Stomach smooth muscle (tissue), 2 donors: Measurements from ENCODE around the gene NADSYN1.
"Not testable (repeated sequence)": the region's sequence is repeated elsewhere in the genome, so short reads cannot be mapped to it uniquely, and the experiment has no call there.

Experiments used
- H3K27ac ChIP-seq: one replicate; pipeline ENCODE4 v1.7.0; 2013; ENCODE audit warnings: mild to moderate bottlenecking, low read length, inconsistent platforms
- H3K27me3 ChIP-seq, 2 donors: one replicate each; pipeline ENCODE4 v1.7.0; 2013; ENCODE audit warnings: low read length in 2 of 2; ENCODE audit not compliant: insufficient read depth in 2 of 2, control insufficient read depth in 1 of 2
- H3K36me3 ChIP-seq, 2 donors: one replicate each; pipeline ENCODE4 v1.7.0; 2013; ENCODE audit warnings: low read length in 2 of 2; ENCODE audit not compliant: control insufficient read depth in 2 of 2, insufficient read depth in 2 of 2
- H3K4me1 ChIP-seq: one replicate; pipeline ENCODE4 v1.7.0; 2013; ENCODE audit warnings: low read length; ENCODE audit not compliant: control insufficient read depth, insufficient read depth
- H3K4me3 ChIP-seq, 2 donors: one replicate each; pipeline ENCODE4 v1.7.0; 2013; ENCODE audit warnings: low read length in 2 of 2
- H3K9ac ChIP-seq, 2 donors: one replicate each; pipeline ENCODE4 v1.7.0; 2013; ENCODE audit warnings: low read length in 2 of 2, mild to moderate bottlenecking in 1 of 2
- H3K9me3 ChIP-seq, 2 donors: one replicate each; pipeline ENCODE4 v1.7.0; 2013; ENCODE audit warnings: low read length in 2 of 2; ENCODE audit not compliant: control insufficient read depth in 2 of 2
- donor health status: healthy.
- donor health status: Pancreatic carcinoma.

The NADSYN1 gene

DNA sequence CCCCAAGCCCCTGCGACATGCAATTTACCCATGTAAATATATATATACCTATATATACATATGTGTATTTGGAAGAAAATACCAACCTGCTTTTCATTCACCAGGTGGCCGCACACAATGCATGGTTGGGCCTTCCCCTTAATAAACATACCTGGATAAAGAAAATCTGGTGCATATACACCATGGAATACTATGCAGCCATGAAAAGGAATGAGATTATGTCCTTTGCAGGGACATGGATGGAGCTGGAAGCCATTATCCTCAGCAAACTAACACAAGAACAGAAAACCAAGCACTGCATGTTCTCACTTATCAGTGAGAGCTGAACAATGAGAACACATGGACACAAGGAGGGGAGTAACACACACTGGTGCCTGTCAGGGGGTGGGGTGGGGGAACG, 30.7 kb upstream of the NADSYN1 start:
- H3K9me3 ChIP-seq, H3K9ac ChIP-seq, H3K4me3 ChIP-seq, H3K27me3 ChIP-seq, H3K36me3 ChIP-seq, H3K27ac ChIP-seq, H3K4me1 ChIP-seq: not testable (repeated sequence)

DNA sequence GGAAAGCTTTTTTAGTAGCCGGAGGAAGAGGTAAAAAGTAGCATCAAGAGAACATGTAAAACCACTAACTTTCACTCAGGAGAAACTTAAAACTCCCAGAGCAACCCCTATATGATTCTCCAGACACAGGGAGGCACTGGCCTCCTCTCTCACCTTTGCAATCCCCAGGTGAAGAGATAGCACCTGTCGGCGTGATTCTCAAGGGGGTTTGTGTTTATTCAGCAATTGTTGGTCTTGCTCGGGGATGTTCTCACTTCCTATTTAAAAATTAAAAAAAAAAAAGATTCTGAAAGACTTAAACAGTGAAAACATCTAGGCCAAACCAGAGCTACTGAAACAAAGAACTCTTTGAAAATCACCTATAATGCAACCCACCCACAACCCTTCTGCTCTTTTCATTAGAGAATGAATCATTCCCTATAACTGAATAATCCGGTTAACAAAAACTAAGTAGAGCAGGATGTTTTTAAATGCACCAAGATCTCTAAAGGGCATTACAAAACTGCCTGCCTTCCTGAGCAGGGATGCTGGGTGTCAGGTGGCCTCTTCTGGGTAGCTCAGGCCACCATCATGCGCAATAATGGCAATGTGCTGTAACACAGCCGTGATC, 29.7 kb upstream of the NADSYN1 start:
- H3K27me3 ChIP-seq, result peaks cover 0 to 2% of the 10 kb centered on the region in 2 donors
- H3K27ac ChIP-seq, result no peak overlapping the region
- peaks cover 2% of the 10 kb centered on the region for H3K4me1 ChIP-seq
- H3K9me3 ChIP-seq, result peaks cover 4 to 7% of the 10 kb centered on the region in 2 donors
- H3K36me3 ChIP-seq, result no peaks in the 10 kb centered on the region
- no peak overlapping the region for H3K4me3 ChIP-seq
- no peak overlapping the region for H3K9ac ChIP-seq

DNA sequence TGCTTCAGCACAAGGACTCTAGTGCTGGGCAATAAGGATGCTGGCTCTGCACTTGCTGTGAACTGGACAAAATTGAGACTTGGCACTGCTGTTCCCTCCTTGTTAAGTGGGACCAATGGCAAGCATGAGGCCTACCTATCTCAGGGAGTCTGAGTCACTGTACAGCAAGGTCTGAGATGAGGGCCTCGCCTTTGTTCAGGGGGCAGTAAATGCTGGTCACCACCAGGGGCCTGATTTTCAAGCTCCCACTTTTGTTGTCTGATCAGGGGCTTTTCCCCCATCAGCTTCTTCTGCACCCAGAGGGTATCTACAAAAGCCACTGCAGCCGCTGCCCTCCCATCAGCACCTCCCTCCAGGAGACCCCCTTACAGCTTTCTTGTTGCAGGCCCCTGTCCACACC, 27.6 kb upstream of the NADSYN1 start:
- no peaks in the 10 kb centered on the region for H3K36me3 ChIP-seq
- peaks cover 0 to 4% of the 10 kb centered on the region in 2 donors for H3K27me3 ChIP-seq
- no peak overlapping the region for H3K27ac ChIP-seq
- no peaks in the 10 kb centered on the region for H3K4me1 ChIP-seq
- no peak overlapping the region for H3K9ac ChIP-seq
- peaks cover 4 to 7% of the 10 kb centered on the region in 2 donors for H3K9me3 ChIP-seq
- H3K4me3 ChIP-seq, result no peak overlapping the region

DNA sequence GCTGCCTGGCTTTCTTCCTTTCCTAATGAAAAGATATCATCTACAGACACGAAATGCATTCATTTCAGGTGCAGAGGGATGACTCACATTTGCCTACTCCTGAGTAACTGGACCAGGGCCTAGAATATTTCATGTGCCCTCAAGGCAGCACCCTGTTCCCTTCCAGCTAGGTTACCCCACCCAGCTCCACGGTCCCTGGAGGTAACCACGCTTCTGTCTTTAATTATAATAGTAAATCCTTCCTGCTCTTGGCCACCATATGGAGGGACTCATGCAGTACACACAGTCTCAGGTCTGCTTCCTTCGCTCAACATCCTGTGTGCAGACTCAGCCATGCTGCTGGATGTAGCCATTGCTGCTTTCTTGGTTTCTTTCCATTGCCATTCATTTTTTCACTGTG, 27.1 kb upstream of the NADSYN1 start:
- Histone ChIP-seq H3K9ac (no peak overlapping the region), H3K36me3 (no peaks in the 10 kb centered on the region), H3K4me1 (no peaks in the 10 kb centered on the region), H3K9me3 (peaks cover 4 to 7% of the 10 kb centered on the region in 2 donors), H3K27ac (no peak overlapping the region), H3K27me3 (peaks cover 0 to 4% of the 10 kb centered on the region in 2 donors), H3K4me3 (no peak overlapping the region)

DNA sequence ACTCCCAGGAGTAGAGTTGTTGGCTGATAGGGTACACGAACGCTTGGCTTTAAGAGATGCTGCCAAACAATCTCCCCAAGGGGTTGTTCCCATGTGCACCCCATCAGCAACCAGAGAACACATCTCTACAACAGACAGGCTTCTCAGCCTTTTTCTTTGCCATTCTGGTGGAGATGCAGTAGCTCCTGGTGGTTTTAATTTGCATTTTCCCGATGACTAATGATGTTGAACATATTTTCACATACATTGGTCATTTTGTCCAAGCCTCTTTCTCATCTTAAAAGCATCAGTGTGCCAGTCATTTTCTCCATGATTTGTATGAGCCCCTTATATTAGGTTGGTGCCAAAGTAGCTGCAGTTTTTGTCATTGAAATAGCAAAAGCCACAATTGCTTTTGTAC, 26.6 kb upstream of the NADSYN1 start:
- peaks cover 0 to 2% of the 10 kb centered on the region in 2 donors for H3K27me3 ChIP-seq
- H3K36me3 ChIP-seq, result no peaks in the 10 kb centered on the region
- H3K4me1 ChIP-seq, result no peaks in the 10 kb centered on the region
- H3K4me3 ChIP-seq, result no peak overlapping the region
- H3K9ac ChIP-seq, result no peak overlapping the region
- peaks cover 4 to 7% of the 10 kb centered on the region in 2 donors for H3K9me3 ChIP-seq
- H3K27ac ChIP-seq, result no peak overlapping the region

DNA sequence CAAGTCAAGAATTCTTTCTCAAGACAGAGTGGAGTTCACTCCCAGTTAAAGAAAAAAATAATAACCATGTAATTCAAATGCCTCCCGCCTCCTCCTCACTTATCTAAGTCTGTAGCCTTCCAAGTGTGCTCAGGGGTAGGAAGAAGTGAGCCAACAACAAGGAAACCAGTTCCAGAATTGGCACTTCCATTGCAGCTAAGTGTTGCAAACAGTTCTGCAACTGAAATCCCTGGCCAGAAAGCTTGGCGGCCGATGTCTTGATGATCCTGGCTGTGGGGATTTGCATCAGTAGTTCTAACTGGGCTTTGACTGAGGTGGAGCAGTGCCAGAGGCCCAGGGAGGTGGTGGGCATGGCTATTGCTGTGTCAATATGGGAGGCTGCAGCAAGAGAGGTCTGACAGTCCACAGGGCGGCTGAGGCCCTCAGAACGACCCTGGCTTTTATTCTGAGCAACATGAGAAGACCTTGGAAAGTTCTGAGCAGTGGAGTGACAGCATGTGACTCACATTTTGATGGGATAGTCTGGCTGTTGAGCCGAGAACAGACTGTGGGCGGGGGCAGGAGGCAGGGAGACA, 24.1 kb upstream of the NADSYN1 start:
- H3K9ac ChIP-seq, result no peak overlapping the region
- H3K27ac ChIP-seq, result no peak overlapping the region
- H3K4me1 ChIP-seq, result no peaks in the 10 kb centered on the region
- peaks cover 4 to 7% of the 10 kb centered on the region in 2 donors for H3K9me3 ChIP-seq
- H3K4me3 ChIP-seq, result no peak overlapping the region
- no peaks in the 10 kb centered on the region for H3K36me3 ChIP-seq
- H3K27me3 ChIP-seq, result peaks cover 0 to 2% of the 10 kb centered on the region in 2 donors

DNA sequence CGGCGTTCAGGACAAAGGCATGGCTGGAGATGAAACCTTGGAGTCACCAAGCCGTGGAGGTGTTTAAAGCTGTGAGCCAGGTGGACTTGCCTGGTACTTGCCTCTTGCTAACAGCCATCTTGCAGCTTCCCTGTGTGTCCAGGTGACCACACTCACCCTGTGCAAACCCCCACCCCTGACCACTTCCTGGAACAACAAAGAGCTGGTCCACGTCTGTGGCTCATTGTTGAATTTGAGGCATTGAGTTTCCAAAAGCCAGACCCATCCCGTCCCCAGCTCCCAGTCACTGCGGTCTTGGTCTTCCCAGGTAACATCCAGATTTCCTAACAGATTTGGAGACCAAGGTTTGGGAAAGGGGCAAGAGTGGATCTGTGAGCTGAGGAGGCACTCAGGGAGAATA, 23.3 kb upstream of the NADSYN1 start:
- H3K4me1 ChIP-seq, result no peaks in the 10 kb centered on the region
- no peak overlapping the region for H3K27ac ChIP-seq
- no peak overlapping the region for H3K9ac ChIP-seq
- H3K9me3 ChIP-seq, result peaks cover 4 to 7% of the 10 kb centered on the region in 2 donors
- H3K27me3 ChIP-seq, result peaks cover 0 to 2% of the 10 kb centered on the region in 2 donors
- no peak overlapping the region for H3K4me3 ChIP-seq
- no peaks in the 10 kb centered on the region for H3K36me3 ChIP-seq

DNA sequence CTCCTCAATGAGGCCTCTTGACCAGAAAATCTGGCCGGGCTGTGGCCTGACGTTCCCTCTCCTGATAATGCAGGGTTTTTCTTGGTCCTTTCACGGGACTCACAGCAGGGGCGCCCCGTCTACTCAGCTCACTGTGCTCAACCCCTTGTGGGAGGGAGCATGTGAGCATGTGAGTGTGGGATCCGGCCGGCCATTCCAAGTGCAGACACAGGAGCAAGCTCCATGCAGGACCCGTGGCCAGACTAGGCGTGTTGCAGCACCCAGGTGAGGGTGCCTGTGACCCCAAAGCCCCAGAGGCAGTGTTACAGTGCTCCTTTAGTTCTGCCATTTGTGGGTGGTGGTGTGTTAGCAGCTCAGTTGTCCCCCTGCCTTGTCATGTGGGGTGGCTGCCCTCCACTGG, 22.8 kb upstream of the NADSYN1 start:
- H3K27ac ChIP-seq, result no peak overlapping the region
- H3K27me3 ChIP-seq, result peaks cover 0 to 2% of the 10 kb centered on the region in 2 donors
- H3K36me3 ChIP-seq, result no peaks in the 10 kb centered on the region
- no peaks in the 10 kb centered on the region for H3K4me1 ChIP-seq
- H3K9ac ChIP-seq, result no peak overlapping the region
- H3K4me3 ChIP-seq, result no peak overlapping the region
- H3K9me3 ChIP-seq, result peaks cover 4 to 7% of the 10 kb centered on the region in 2 donors

DNA sequence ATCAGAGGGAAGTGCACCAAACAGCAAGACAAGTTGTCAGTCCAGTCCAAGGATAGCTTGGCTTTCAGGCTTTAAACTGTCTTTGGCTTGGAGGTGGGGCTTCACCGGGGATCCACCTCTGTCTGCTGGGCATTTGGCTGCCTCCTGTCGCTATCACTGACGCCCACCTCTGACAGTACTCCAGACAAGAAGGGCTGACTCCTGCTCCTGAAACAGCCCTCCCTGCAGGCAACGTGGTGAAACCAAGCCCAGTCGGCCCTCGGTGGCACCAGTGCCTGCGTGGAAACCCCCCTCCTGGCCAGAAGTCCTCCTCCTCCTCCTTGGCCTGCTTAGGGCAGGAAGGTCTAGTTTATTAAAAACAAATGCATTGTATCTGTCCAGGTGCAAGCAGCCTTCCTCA, 21.7 kb upstream of the NADSYN1 start:
- H3K27ac ChIP-seq, result no peak overlapping the region
- no peaks in the 10 kb centered on the region for H3K4me1 ChIP-seq
- H3K4me3 ChIP-seq, result no peak overlapping the region
- no peak overlapping the region for H3K9ac ChIP-seq
- peaks cover 4 to 7% of the 10 kb centered on the region in 2 donors for H3K9me3 ChIP-seq
- peaks cover 0 to 2% of the 10 kb centered on the region in 2 donors for H3K27me3 ChIP-seq
- H3K36me3 ChIP-seq, result no peaks in the 10 kb centered on the region

DNA sequence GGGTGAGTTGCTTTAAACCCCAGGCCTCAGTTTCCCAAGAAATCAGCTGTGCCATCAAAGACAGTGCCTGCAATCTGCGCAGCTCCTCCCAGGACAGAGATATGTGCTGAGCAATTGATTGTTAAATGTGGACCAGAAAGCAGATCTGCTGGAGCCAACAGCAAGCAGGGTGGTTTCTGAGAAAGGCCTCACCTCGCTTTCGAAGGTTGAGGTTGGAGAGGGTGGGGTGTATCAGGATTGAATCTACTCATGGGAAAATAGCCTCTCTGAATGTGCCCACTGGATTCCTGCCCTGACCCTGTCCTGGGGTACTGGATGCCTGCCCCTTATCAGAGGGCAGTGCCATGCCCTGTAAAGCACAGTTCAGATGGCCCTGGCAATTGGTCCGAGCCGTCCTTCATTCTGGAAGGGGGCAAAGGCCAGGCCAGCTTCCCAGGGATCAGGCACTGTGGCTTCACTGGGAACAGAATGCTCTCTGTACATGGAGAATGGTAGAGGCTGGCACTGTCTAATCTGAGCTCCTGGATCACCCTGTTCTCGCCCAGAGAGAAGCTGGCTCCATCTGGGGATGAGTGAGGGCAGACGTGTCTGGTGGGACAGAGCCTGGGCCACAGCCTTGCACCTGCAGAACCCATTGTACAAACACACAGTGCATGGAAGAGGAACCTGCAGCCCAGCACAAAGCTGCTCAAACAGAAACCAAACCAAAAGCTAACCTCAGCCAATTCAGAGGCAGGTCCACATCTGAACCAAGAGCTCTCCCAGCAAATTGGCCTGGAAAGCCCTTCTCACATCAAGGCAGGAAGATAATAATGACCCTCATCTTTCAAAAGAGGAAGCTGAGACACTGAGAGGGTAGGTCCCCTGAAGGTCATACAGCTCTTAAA, 20.0 kb upstream of the NADSYN1 start:
- H3K9me3 ChIP-seq, result peaks cover 0 to under 1% of the 10 kb centered on the region in 2 donors
- no peak overlapping the region for H3K9ac ChIP-seq
- H3K27me3 ChIP-seq, result peaks cover 0 to 2% of the 10 kb centered on the region in 2 donors
- no peak overlapping the region for H3K27ac ChIP-seq
- H3K4me3 ChIP-seq, result no peak overlapping the region
- peaks cover 0 to 6% of the 10 kb centered on the region in 2 donors for H3K36me3 ChIP-seq
- H3K4me1 ChIP-seq, result no peaks in the 10 kb centered on the region
